Panc1 (cell line): ENCODE measurements around the gene WASL.

ENCODE experiments used
- CTCF ChIP-seq: fragments of 450-650 bp; IDR thresholded peaks from 2 replicates; pipeline ENCODE4 v1.5.1; 2017; ENCODE audit warnings: mild to moderate bottlenecking
- POLR2AphosphoS5 ChIP-seq: IDR thresholded peaks from 2 replicates; pipeline ENCODE4 v1.6.1; 2012; ENCODE audit warnings: mild to moderate bottlenecking, low read depth, low read length, moderate library complexity
- REST ChIP-seq, 2 experiments: IDR thresholded peaks; 2 replicates each; pipeline ENCODE4 v1.6.1; 2011 to 2012; ENCODE audit warnings: low read depth in 2 of 2, control low read depth in 1 of 2, low read length in 1 of 2, mild to moderate bottlenecking in 1 of 2, moderate library complexity in 1 of 2; ENCODE audit not compliant: insufficient read depth in 1 of 2

- TF ChIP-seq REST (IDR thresholded peaks at IDR 0.05; ENCODE audit: insufficient read depth in 1 of 2, low read depth in 2 of 2, low read length in 1 of 2) (no peak), POLR2AphosphoS5 (no peak), CTCF (no peak)
Observed at GRCh38 chr7:123715799-123716198, 33.0 kb downstream of the WASL start.
